HEK293 (cell line): ENCODE results near the gene MAVS.

Experiments
- CTCF ChIA-PET: fragments of 350-600 bp; formaldehyde crosslinking; extraction: SDS; loops from one replicate; lab custom pipeline; 2021; ENCODE audit warnings: antibody characterized with exemption; lab: Yijun Ruan, JAX
- POLR2A ChIA-PET: fragments of 300-600 bp; formaldehyde crosslinking; extraction: SDS; loops from one replicate; lab custom pipeline; 2020; ENCODE audit warnings: antibody characterized with exemption, inconsistent platforms; lab: Yijun Ruan, JAX
- H3K27ac ChIP-seq: fragments of 200-500 bp; sonication (Bioruptor generic); 2 replicates; pipeline ENCODE4 v1.5.1; 2014; ENCODE audit warnings: low read depth, low read length, control low read depth, inconsistent platforms; ENCODE audit errors: extremely low read depth
- H3K36me3 ChIP-seq, 2 experiments: fragments of 200-500 bp in 1 of 2; sonication (Bioruptor generic) in 1 of 2; 1 replicate in 1 of 2; 2 replicates in 1 of 2; pipeline ENCODE4 v1.5.1; 2014 to 2017; ENCODE audit warnings: inconsistent platforms in 2 of 2, low read length in 2 of 2; ENCODE audit not compliant: control insufficient read depth in 2 of 2, insufficient read depth in 1 of 2
- H3K4me1 ChIP-seq: fragments of 200-500 bp; sonication (Bioruptor generic); 2 replicates; pipeline ENCODE4 v1.5.1; 2014; ENCODE audit warnings: mild to moderate bottlenecking, low read length, inconsistent platforms; ENCODE audit not compliant: control insufficient read depth, insufficient read depth
- H3K4me3 ChIP-seq: 2 replicates; pipeline ENCODE4 v1.5.1; 2011; ENCODE audit warnings: low read depth, mild to moderate bottlenecking, control low read depth, low read length, moderate library complexity
- H3K9me3 ChIP-seq: fragments of 200-500 bp; sonication (Bioruptor generic); 2 replicates; pipeline ENCODE4 v1.5.1; 2014; ENCODE audit warnings: low read depth, low read length, inconsistent platforms; ENCODE audit not compliant: control insufficient read depth, insufficient read depth
- GFI1B ChIP-seq: fragments of 450-650 bp; formaldehyde crosslinking; IDR thresholded peaks from 2 replicates; pipeline ENCODE4 v1.5.1; 2016; ENCODE audit warnings: missing biosample characterization, missing genetic modification characterization
- GLIS2 ChIP-seq: fragments of 450-650 bp; formaldehyde crosslinking; IDR thresholded peaks from 2 replicates; pipeline ENCODE4 v1.5.1; 2016; ENCODE audit warnings: missing biosample characterization, missing genetic modification characterization
- KLF7 ChIP-seq: fragments of 450-650 bp; formaldehyde crosslinking; IDR thresholded peaks from 2 replicates; pipeline ENCODE4 v1.5.1; 2016; ENCODE audit warnings: missing biosample characterization, missing genetic modification characterization, borderline replicate concordance
- OSR2 ChIP-seq: fragments of 450-650 bp; formaldehyde crosslinking; IDR thresholded peaks from 2 replicates; pipeline ENCODE4 v1.5.1; 2016; ENCODE audit warnings: missing biosample characterization, missing genetic modification characterization
- RBAK ChIP-seq: fragments of 450-650 bp; formaldehyde crosslinking; IDR thresholded peaks from 2 replicates; pipeline ENCODE4 v1.5.1; 2016; ENCODE audit warnings: missing biosample characterization, missing genetic modification characterization
- SCRT2 ChIP-seq: fragments of 450-650 bp; formaldehyde crosslinking; IDR thresholded peaks from 2 replicates; pipeline ENCODE4 v1.5.1; 2016; ENCODE audit warnings: missing biosample characterization, missing genetic modification characterization
- TRIM28 ChIP-seq: IDR thresholded peaks from 2 replicates; pipeline ENCODE4 v1.6.1; 2011; ENCODE audit warnings: low read length, control low read depth, borderline replicate concordance
- ZBTB20 ChIP-seq: fragments of 450-650 bp; formaldehyde crosslinking; IDR thresholded peaks from 2 replicates; pipeline ENCODE4 v1.5.1; 2016; ENCODE audit warnings: missing biosample characterization, missing genetic modification characterization
- ZFHX2 ChIP-seq: fragments of 450-650 bp; formaldehyde crosslinking; conservative IDR thresholded peaks from 2 replicates; pipeline ENCODE4 v1.5.1; 2016; ENCODE audit warnings: missing biosample characterization, missing genetic modification characterization
- ZFP41 ChIP-seq: fragments of 450-650 bp; formaldehyde crosslinking; IDR thresholded peaks from 2 replicates; pipeline ENCODE4 v1.5.1; 2016; ENCODE audit warnings: missing biosample characterization, missing genetic modification characterization, borderline replicate concordance
- ZNF138 ChIP-seq: fragments of 450-650 bp; formaldehyde crosslinking; IDR thresholded peaks from 2 replicates; pipeline ENCODE4 v1.5.1; 2016; ENCODE audit warnings: missing biosample characterization, missing genetic modification characterization, borderline replicate concordance
- ZNF239 ChIP-seq: fragments of 450-650 bp; formaldehyde crosslinking; IDR thresholded peaks from 2 replicates; pipeline ENCODE4 v1.5.1; 2016; ENCODE audit warnings: missing biosample characterization, missing genetic modification characterization
- ZNF266 ChIP-seq: fragments of 450-650 bp; formaldehyde crosslinking; IDR thresholded peaks from 2 replicates; pipeline ENCODE4 v1.5.1; 2016; ENCODE audit warnings: missing biosample characterization, missing genetic modification characterization, low read depth
- ZNF341 ChIP-seq: fragments of 450-650 bp; formaldehyde crosslinking; IDR thresholded peaks from 2 replicates; pipeline ENCODE4; 2016; ENCODE audit warnings: low read depth, missing biosample characterization, missing genetic modification characterization
- ZNF610 ChIP-seq: fragments of 450-650 bp; formaldehyde crosslinking; IDR thresholded peaks from 2 replicates; pipeline ENCODE4 v1.5.1; 2016; ENCODE audit warnings: missing biosample characterization, missing genetic modification characterization, borderline replicate concordance
- ZNF629 ChIP-seq: fragments of 450-650 bp; formaldehyde crosslinking; IDR thresholded peaks from 2 replicates; pipeline ENCODE4 v1.5.1; 2017; ENCODE audit warnings: missing biosample characterization, missing genetic modification characterization
- ZNF701 ChIP-seq: fragments of 450-650 bp; formaldehyde crosslinking; IDR thresholded peaks from 2 replicates; pipeline ENCODE4 v1.5.1; 2016; ENCODE audit warnings: missing biosample characterization, missing genetic modification characterization
- TF ChIP-seq, protein P1 (sequence below): fragments of 450-650 bp; formaldehyde crosslinking; IDR thresholded peaks from 2 replicates; pipeline ENCODE4 v1.5.1; 2016; ENCODE audit warnings: missing biosample characterization, missing genetic modification characterization
- TF ChIP-seq, protein P2 (sequence below): fragments of 450-650 bp; formaldehyde crosslinking; IDR thresholded peaks from 2 replicates; pipeline ENCODE4 v1.5.1; 2016; ENCODE audit warnings: missing biosample characterization, missing genetic modification characterization
- TF ChIP-seq, protein P3 (sequence below): fragments of 450-650 bp; formaldehyde crosslinking; IDR thresholded peaks from 2 replicates; pipeline ENCODE4 v1.5.1; 2016; ENCODE audit warnings: missing biosample characterization, missing genetic modification characterization
- TF ChIP-seq, protein P4 (sequence below): fragments of 450-650 bp; formaldehyde crosslinking; IDR thresholded peaks from 2 replicates; pipeline ENCODE4 v1.5.1; 2017; ENCODE audit warnings: missing biosample characterization, missing genetic modification characterization
- TF ChIP-seq, protein P5 (sequence below): fragments of 450-650 bp; IDR thresholded peaks from 2 replicates; pipeline ENCODE4 v1.5.1; 2018; ENCODE audit warnings: missing biosample characterization, missing genetic modification characterization

Gene MAVS

DNA sequence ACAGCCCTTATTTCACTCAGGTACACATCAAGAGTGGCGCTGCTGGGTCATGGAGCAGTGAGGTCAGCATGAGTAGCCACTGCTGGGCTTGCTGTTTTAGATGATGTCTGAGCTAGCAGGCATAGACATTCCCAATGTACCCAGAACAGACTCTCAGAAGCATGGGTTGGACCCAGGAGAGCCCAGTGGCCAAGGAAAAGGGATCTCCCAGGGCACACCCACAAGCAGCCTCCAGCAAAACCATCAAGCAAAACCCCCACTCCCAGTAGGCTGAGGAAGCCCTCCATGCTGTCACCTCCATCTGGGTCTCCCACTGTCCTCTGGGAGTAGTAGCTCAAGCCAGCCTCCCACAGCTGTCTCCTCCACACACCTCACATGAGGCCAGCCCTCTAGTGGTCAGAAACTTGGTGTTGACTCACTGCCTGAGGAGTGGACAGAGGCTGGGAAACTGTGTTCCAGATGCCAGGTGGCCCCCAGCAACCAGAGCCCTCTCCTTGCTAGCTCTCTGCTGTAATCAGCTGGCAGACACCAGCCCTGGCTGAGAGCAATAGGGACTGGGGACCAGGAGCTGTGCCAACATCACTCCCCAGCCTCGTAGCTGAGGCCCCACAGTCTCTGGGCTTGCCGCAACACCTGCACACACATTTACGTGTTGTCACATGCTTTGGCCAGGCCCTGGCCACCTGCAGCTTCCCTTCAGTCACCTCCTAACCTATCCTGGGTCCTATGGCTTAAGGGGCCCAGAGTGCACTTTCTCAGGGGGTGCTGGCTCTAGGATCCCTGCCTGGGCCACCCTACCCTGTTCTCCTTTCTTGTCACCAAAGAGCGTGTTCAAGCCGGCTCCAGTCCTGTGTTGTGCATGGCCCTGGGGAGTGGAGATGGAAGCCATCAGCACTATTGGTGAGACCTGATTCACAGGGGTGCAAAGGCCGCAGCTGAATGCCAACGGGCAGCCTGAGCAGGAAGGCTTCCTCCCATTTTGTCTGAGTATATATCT, 28.2 kb upstream of the MAVS start (continued):
- TF ChIP-seq ZNF701 = no peak
- TF ChIP-seq ZBTB20 (tag by site-specific recombination) = peak; percentile 46
- TF ChIP-seq, protein P1, sequence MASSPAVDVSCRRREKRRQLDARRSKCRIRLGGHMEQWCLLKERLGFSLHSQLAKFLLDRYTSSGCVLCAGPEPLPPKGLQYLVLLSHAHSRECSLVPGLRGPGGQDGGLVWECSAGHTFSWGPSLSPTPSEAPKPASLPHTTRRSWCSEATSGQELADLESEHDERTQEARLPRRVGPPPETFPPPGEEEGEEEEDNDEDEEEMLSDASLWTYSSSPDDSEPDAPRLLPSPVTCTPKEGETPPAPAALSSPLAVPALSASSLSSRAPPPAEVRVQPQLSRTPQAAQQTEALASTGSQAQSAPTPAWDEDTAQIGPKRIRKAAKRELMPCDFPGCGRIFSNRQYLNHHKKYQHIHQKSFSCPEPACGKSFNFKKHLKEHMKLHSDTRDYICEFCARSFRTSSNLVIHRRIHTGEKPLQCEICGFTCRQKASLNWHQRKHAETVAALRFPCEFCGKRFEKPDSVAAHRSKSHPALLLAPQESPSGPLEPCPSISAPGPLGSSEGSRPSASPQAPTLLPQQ (tag by site-specific recombination) = 0 out of 2 replicates have a peak, but pooled peaks have one; percentile 12
- peak; percentile 68 for TF ChIP-seq ZNF341
- peak; percentile 62 for TF ChIP-seq OSR2 (tag by site-specific recombination)
- no peak for TF ChIP-seq ZNF629
- peak; percentile 84 for TF ChIP-seq ZFHX2 (tag by site-specific recombination)
- TF ChIP-seq, protein P2, sequence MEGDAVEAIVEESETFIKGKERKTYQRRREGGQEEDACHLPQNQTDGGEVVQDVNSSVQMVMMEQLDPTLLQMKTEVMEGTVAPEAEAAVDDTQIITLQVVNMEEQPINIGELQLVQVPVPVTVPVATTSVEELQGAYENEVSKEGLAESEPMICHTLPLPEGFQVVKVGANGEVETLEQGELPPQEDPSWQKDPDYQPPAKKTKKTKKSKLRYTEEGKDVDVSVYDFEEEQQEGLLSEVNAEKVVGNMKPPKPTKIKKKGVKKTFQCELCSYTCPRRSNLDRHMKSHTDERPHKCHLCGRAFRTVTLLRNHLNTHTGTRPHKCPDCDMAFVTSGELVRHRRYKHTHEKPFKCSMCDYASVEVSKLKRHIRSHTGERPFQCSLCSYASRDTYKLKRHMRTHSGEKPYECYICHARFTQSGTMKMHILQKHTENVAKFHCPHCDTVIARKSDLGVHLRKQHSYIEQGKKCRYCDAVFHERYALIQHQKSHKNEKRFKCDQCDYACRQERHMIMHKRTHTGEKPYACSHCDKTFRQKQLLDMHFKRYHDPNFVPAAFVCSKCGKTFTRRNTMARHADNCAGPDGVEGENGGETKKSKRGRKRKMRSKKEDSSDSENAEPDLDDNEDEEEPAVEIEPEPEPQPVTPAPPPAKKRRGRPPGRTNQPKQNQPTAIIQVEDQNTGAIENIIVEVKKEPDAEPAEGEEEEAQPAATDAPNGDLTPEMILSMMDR (tag by site-specific recombination) = peak; percentile 92
- TF ChIP-seq ZNF266 (tag by site-specific recombination) = no peak
- TF ChIP-seq KLF7 (tag by site-specific recombination) = no peak

DNA sequence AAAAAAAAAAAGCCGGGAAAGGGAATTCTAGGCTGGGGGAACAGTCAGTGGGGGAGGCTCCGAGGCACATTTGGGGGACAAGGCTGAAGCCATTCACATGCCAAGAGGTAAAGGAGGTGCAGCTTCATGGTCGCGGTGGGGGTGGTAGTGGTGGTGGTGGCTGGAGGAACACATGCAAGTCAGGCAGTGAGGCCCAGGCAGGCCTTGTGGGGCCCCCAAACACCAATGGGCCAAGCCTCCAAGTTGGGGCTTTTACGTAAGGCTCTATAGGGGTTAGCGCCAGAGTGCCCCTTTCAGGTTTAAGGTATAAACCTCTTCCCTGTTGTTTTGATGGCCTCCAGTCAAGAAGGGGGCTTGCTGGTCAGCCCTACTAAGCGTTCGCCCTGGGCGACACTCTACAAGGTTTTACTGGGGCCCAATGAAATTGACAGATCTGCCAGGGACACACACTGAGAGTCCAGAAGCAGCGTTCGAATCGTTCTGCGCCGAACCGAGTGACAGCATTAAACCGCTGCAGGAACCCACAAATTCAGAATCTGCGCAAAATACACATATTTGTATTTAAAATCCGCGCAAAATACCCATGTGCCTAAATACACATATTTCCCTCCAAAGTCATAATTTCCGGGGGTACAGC, 27.1 kb upstream of the MAVS start:
- ChIA-PET POLR2A (interaction anchor here (0.6 to 4.4 kb wide), 16 partner anchors 7 to 223 kb away, joined by 3 to 40 read pairs (median 5); partner anchors contain the start of genes ADISSP, CDC25B, CENPB and MAVS), CTCF (interaction anchor here (0.5 to 5.8 kb wide), 22 partner anchors 14 to 689 kb away, joined by 3 to 142 read pairs (median 7); partner anchors contain the start of genes CENPB and SPEF1)
- Histone ChIP-seq H3K4me1 (peaks cover 5% of the 10 kb centered on the region; the same call in 1 of the 2 replicates), H3K4me3 (peak overlapping the region; percentile 73), H3K36me3 (peaks cover 7 to 27% of the 10 kb centered on the region in 2 experiments), H3K27ac (peak overlapping the region; percentile 93), H3K9me3 (no peaks in the 10 kb centered on the region)
- TF ChIP-seq GLIS2 (tag by site-specific recombination) (peak; percentile 42), ZNF138 (no peak)
- TF ChIP-seq, protein P3, sequence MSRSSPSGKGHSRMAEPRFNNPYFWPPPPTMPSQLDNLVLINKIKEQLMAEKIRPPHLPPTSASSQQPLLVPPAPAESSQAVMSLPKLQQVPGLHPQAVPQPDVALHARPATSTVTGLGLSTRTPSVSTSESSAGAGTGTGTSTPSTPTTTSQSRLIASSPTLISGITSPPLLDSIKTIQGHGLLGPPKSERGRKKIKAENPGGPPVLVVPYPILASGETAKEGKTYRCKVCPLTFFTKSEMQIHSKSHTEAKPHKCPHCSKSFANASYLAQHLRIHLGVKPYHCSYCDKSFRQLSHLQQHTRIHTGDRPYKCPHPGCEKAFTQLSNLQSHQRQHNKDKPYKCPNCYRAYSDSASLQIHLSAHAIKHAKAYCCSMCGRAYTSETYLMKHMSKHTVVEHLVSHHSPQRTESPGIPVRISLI (tag by site-specific recombination) = 0 out of 2 replicates have a peak, but pooled peaks have one; percentile 47

DNA sequence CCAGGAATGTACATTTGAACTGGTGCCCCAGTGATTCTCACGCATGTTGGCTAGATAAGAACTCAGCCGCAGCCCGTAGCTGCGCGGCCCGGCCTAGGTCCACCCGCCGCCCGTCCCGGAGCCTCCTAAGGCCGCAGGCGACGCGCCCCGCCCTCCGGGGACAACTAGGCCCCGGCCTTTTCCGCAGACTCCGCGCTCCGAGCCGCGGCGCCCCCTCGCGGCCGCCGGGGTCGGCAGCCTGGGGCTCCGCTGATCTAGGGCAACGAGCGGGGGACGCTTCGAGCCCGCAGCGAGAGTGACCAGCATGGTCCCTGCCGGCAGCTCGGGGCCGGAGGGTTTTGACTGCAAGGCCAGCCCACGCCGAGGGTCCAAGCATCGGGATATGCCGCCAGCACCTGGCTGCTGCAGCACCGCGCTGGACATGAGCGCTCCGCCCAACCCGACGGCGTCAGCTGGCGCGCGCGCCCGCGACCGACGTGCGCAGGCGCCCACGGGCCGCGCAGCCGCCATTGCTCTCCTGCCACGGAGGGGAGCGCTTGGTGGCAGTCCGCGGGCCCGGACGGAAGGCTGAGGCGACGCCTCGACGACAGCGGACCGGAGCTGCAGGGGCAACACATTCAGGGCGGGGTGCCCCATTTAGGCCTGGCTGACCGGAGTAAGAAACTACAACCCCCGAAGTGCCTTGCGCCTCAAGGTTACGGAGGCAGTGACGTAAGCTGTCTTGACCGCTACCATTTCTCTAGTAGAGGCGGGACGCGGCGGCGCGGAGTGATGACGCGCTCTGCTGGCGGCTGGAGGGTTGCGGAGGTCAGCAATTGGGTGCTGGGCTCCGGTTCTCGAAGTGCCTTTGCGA, 26.4 kb upstream of the MAVS start, which contains the start of gene AP5S1:
AP5S1 (plus strand) TSS at position 500 of the 853 bp plus-strand sequence. CDS start 1,571 bp downstream, outside the sequence.
- peaks cover 5% of the 10 kb centered on the region; the same call in 1 of the 2 replicates for H3K4me1 ChIP-seq
- ChIA-PET CTCF (interaction anchor here (0.5 to 5.8 kb wide), 31 partner anchors 10 to 688 kb away, joined by 3 to 142 read pairs (median 4); partner anchors contain the start of genes ADISSP, CENPB and SPEF1), POLR2A (interaction anchor here (0.6 to 4.4 kb wide), 21 partner anchors 8 to 222 kb away, joined by 3 to 40 read pairs (median 5); partner anchors contain the start of genes ADISSP, CDC25B, CENPB and MAVS)
- H3K4me3 ChIP-seq = peak within 1 kb of the TSS; percentile 73
- no peaks in the 10 kb centered on the region for H3K9me3 ChIP-seq
- peak within 1 kb of the TSS; percentile 93 for H3K27ac ChIP-seq
- peaks cover 9 to 35% of the 10 kb centered on the region in 2 experiments for H3K36me3 ChIP-seq
- TF ChIP-seq GFI1B (tag by site-specific recombination) (no peak), ZFP41 (tag by site-specific recombination) (no peak), TRIM28 (peak; percentile 86; the same call in 1 of the 2 replicates), ZNF610 (tag by site-specific recombination) (peak; percentile 52; the same call in 1 of the 2 replicates), RBAK (no peak), SCRT2 (0 out of 2 replicates have a peak, but pooled peaks have one; percentile 32), ZNF239 (tag by site-specific recombination) (no peak)
- TF ChIP-seq, protein P4, sequence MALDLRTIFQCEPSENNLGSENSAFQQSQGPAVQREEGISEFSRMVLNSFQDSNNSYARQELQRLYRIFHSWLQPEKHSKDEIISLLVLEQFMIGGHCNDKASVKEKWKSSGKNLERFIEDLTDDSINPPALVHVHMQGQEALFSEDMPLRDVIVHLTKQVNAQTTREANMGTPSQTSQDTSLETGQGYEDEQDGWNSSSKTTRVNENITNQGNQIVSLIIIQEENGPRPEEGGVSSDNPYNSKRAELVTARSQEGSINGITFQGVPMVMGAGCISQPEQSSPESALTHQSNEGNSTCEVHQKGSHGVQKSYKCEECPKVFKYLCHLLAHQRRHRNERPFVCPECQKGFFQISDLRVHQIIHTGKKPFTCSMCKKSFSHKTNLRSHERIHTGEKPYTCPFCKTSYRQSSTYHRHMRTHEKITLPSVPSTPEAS (tag by site-specific recombination) = no peak
- TF ChIP-seq, protein P5, sequence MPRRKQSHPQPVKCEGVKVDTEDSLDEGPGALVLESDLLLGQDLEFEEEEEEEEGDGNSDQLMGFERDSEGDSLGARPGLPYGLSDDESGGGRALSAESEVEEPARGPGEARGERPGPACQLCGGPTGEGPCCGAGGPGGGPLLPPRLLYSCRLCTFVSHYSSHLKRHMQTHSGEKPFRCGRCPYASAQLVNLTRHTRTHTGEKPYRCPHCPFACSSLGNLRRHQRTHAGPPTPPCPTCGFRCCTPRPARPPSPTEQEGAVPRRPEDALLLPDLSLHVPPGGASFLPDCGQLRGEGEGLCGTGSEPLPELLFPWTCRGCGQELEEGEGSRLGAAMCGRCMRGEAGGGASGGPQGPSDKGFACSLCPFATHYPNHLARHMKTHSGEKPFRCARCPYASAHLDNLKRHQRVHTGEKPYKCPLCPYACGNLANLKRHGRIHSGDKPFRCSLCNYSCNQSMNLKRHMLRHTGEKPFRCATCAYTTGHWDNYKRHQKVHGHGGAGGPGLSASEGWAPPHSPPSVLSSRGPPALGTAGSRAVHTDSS = no peak
